Measurements from ENCODE around the gene UBE2F. TPM values are rescaled to one million over a fixed set of nuclear protein-coding genes. Genes with fewer than 3 reads are reported as not detected.
"Not testable (repeated sequence)": the region's sequence is repeated elsewhere in the genome, so short reads cannot be mapped to it uniquely, and the experiment has no call there.

The UBE2F gene
- total RNA-seq, 1 donor from 2014 or later: 51.4 TPM

DNA sequence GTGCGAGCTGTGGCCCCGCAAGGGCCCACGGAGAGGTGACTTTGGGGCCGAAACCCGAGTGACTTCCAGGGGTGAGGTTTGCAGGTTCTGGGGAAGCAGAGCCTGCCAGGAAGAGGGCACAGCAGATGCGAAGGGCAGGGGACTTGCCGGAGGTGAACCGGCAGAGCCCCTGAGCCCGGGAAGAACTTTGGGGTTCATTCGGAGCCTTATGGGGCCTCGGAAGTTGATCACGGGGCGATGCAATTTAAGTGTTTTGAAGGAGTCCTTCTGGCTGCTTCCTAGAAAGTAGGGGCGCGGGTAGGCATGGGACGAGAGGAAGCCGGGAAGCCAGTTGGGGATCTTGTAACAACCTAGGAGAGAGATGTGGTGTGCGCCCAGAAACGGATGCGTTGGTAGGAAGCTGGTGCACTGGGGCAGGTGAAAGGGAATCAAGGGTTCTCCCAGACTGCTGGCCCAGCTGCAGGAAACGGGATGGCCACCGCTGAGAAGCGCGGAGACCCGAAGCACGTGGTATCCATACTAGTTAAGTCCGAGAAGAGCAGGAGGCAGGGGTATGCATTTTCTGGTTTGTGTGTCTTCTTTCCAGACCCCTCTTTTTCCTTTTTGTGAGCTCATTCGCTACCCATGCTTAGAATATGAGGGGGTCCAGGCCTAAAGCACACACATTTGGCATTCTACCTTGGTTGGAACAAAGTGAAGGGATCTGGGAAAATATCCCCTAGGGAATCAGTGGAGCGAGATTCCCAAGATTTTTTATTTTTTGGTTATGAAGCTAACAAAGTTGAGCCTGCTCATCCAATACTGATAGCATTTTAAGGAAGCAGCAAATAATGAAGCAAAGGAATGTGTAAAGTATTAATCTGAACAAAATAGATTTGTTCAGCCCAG is 94.7 kb downstream of the UBE2F start:
- H3K27ac ChIP-seq: peak overlapping the region; percentile 68
- ATAC-seq (no peak), DNase-seq (no peak)
- no peaks in the 10 kb centered on the region for H3K27me3 ChIP-seq
- peaks cover 15% of the 10 kb centered on the region for H3K36me3 ChIP-seq
- H3K4me3 ChIP-seq: peak overlapping the region; percentile 84
- intact Hi-C loops (cut with DNase I): no loop called here
- no peaks in the 10 kb centered on the region for H3K9me3 ChIP-seq
- TF ChIP-seq, protein P1, sequence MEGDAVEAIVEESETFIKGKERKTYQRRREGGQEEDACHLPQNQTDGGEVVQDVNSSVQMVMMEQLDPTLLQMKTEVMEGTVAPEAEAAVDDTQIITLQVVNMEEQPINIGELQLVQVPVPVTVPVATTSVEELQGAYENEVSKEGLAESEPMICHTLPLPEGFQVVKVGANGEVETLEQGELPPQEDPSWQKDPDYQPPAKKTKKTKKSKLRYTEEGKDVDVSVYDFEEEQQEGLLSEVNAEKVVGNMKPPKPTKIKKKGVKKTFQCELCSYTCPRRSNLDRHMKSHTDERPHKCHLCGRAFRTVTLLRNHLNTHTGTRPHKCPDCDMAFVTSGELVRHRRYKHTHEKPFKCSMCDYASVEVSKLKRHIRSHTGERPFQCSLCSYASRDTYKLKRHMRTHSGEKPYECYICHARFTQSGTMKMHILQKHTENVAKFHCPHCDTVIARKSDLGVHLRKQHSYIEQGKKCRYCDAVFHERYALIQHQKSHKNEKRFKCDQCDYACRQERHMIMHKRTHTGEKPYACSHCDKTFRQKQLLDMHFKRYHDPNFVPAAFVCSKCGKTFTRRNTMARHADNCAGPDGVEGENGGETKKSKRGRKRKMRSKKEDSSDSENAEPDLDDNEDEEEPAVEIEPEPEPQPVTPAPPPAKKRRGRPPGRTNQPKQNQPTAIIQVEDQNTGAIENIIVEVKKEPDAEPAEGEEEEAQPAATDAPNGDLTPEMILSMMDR (IDR thresholded peaks at IDR 0.05): no peak
- peaks cover 15% of the 10 kb centered on the region for H3K4me1 ChIP-seq

DNA sequence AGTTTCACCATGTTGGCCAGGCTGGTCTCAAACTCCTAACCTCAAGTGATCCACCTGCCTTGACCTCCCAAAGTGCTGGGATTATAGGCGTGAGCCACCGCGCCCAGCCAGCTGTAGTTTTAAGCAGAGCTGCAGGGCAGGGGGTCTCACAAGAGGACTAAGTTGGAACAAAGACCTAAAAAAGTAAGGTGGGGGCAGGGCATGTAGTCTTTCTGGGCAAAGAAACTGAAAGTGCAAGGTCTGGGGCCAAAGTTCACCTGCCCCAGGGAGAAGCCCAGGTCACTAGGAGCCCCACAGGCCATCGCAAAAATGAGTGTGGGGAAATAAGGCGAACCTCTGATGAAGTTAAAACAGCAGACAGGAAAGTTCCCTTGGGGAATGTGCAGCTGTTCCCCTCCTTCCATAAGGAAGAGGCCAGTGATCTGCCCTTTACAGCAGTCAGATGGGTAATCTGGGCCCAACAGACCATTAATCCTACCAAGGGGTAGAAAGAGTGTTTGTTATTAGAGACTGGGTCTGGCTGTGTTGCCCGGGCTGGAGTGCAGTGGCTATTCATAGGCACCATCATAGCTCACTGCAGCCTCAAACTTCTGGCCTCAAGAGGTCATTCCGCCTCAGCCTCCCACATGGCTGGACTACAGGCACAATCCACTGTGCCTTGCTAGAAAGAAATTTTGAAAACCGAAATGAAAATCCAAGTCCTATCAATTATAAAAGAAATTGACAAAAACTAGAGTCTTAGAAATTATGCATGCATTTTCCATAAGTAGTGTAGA is 96.8 kb downstream of the UBE2F start:
- TF ChIP-seq, protein P1 (IDR thresholded peaks at IDR 0.05): no peak
- Histone ChIP-seq H3K36me3 (peaks cover 32% of the 10 kb centered on the region), H3K27ac (no peak overlapping the region), H3K4me1 (peaks cover 15% of the 10 kb centered on the region), H3K9me3 (no peaks in the 10 kb centered on the region), H3K4me3 (no peak overlapping the region), H3K27me3 (no peaks in the 10 kb centered on the region)
- no peak for ATAC-seq
- no peak for DNase-seq
- intact Hi-C loops (cut with DNase I): no loop called here

GRCh38 chr2:238064376-238064775 is 97.6 kb downstream of the UBE2F start:
- Histone ChIP-seq H3K27me3 (no peaks in the 10 kb centered on the region), H3K4me1 (peaks cover 15% of the 10 kb centered on the region), H3K36me3 (peaks cover 39% of the 10 kb centered on the region), H3K4me3 (no peak overlapping the region), H3K27ac (no peak overlapping the region), H3K9me3 (no peaks in the 10 kb centered on the region)
- intact Hi-C loops (cut with DNase I): no loop called here
- TF ChIP-seq, protein P1 (IDR thresholded peaks at IDR 0.05): no peak
- ATAC-seq (no peak), DNase-seq (no peak)

- H3K36me3 ChIP-seq: peaks cover 46% of the 10 kb centered on the region
- peaks cover 8% of the 10 kb centered on the region for H3K4me1 ChIP-seq
- no peak overlapping the region for H3K4me3 ChIP-seq
- no peak overlapping the region for H3K27ac ChIP-seq
- no peaks in the 10 kb centered on the region for H3K27me3 ChIP-seq
- DNase-seq (no peak), ATAC-seq (no peak)
- TF ChIP-seq, protein P1 (IDR thresholded peaks at IDR 0.05): no peak
- H3K9me3 ChIP-seq: no peaks in the 10 kb centered on the region
- intact Hi-C loops (cut with DNase I): no loop called here
Measured at GRCh38 chr2:238065071-238065846, 98.4 kb downstream of the UBE2F start.

DNA sequence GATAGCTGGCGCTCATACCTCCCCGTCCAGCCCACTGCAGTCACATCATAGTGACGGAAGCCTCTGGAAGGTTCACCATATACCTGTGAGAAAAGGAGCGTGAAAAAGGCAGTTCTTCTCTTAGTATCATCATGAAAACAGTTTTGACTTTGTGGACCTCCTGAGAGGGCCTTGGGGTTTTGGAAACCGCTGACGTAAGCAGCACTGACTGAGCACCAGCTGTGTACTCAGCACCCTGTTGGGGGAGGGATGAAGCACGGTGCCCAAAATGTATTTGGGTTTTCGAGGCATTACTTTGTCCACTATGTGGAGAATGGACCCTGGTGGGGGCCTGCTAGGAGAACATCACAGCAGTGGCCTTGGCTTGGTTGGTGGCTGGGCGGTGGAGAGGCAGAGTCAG is 99.4 kb downstream of the UBE2F start:
- ATAC-seq (no peak), DNase-seq (no peak)
- intact Hi-C loops (cut with DNase I): no loop called here
- TF ChIP-seq, protein P1 (IDR thresholded peaks at IDR 0.05): no peak
- Histone ChIP-seq H3K9me3 (no peaks in the 10 kb centered on the region), H3K4me1 (peaks cover 8% of the 10 kb centered on the region), H3K27ac (no peak overlapping the region), H3K27me3 (no peaks in the 10 kb centered on the region), H3K4me3 (no peak overlapping the region), H3K36me3 (peaks cover 46% of the 10 kb centered on the region)

DNA sequence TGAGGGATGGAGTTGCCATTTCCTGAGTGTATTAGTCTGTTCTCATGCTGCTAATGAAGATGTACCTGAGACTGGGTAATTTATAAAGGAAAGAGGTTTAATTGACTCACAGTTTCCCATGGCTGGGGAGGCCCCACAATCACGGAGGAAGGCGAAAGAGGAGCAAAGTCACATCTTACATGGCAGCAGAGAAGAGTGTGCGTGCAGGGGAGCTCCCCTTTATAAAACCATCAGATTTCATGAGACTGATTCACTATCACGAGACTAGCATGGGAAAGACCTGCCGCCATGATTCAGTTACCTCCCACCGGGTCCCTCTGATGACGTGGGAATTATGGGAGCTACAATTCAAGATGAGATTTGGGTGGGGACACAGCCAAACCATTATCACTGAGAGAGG is 99.9 kb downstream of the UBE2F start:
- H3K27ac ChIP-seq; H3K9me3 ChIP-seq; H3K27me3 ChIP-seq; intact Hi-C loops (cut with DNase I); H3K4me3 ChIP-seq; DNase-seq; ATAC-seq; H3K4me1 ChIP-seq: not testable (repeated sequence)
- peaks cover 46% of the 10 kb centered on the region for H3K36me3 ChIP-seq

All from upper lobe of right lung (tissue), 1 donor.